Natural killer cell (primary cell): ENCODE measurements around the gene TPPP2. TPM values are rescaled to one million over a fixed set of nuclear protein-coding genes. Genes with fewer than 3 reads are reported as not detected.
A peak's percentile ranks its signal among the peaks of the same experiment; 100 is the strongest.
"Not testable (repeated sequence)": the region's sequence is repeated elsewhere in the genome, so short reads cannot be mapped to it uniquely, and the experiment has no call there.

Source experiments
- ATAC-seq, 3 donors: fragments of 150-1000 bp in 2 of 3; fragments of 200-7000 bp in 1 of 3; cut with Tn5 transposase; 1 replicate in 1 of 3; 2 replicates in 2 of 3; pipeline ENCODE4 v1.10.0; 2021; ENCODE audit warnings: mild to moderate bottlenecking in 2 of 3, moderate library complexity in 2 of 3
- DNase-seq, 2 donors: peaks; one replicate each; pipeline versions ENCODE4 v3.0.0 to v3.0.0-alpha.2; 2013 to 2021; ENCODE audit warnings: mixed read lengths in 1 of 2
- H3K27ac ChIP-seq: one replicate; pipeline ENCODE4 v1.5.1; 2013; ENCODE audit warnings: mild to moderate bottlenecking, low read length
- H3K27me3 ChIP-seq: one replicate; pipeline ENCODE4 v1.6.1; 2013; ENCODE audit warnings: low read length; ENCODE audit not compliant: control insufficient read depth, insufficient read depth
- H3K36me3 ChIP-seq: one replicate; pipeline ENCODE4 v1.6.1; 2013; ENCODE audit warnings: low read length; ENCODE audit not compliant: control insufficient read depth, insufficient read depth
- H3K4me1 ChIP-seq: one replicate; pipeline ENCODE4 v1.6.1; 2013; ENCODE audit warnings: low read length; ENCODE audit not compliant: control insufficient read depth, insufficient read depth
- H3K4me3 ChIP-seq: one replicate; pipeline ENCODE4 v1.5.1; 2013; ENCODE audit warnings: low read length
- H3K9me3 ChIP-seq: one replicate; pipeline ENCODE4 v1.6.1; 2013; ENCODE audit warnings: low read length; ENCODE audit not compliant: control insufficient read depth, insufficient read depth
- H3K27ac Mint-ChIP-seq, 2 donors: one replicate each; pipeline ENCODE4 v1.8.0; 2022; ENCODE audit warnings: mild to moderate bottlenecking in 2 of 2, mixed read lengths in 2 of 2, moderate library complexity in 1 of 2
- H3K27me3 Mint-ChIP-seq, 2 donors: one replicate each; pipeline ENCODE4 v1.8.0; 2022; ENCODE audit warnings: low read depth in 2 of 2, mixed read lengths in 2 of 2
- H3K36me3 Mint-ChIP-seq: one replicate; pipeline ENCODE4 v1.8.0; 2022; ENCODE audit warnings: mixed read lengths
- H3K4me1 Mint-ChIP-seq, 2 donors: one replicate each; pipeline ENCODE4 v1.8.0; 2022; ENCODE audit warnings: mixed read lengths in 2 of 2
- H3K4me3 Mint-ChIP-seq: one replicate; pipeline ENCODE4 v1.8.0; 2022; ENCODE audit warnings: mild to moderate bottlenecking, moderate library complexity, mixed read lengths
- H3K9me3 Mint-ChIP-seq, 2 donors: one replicate each; pipeline ENCODE4 v1.8.0; 2022; ENCODE audit warnings: mixed read lengths in 2 of 2
- CTCF ChIP-seq: fragments of 200-600 bp; IDR thresholded peaks from one replicate; pipeline ENCODE4 v1.8.0; 2022; ENCODE audit warnings: antibody characterized with exemption
- WGBS: methylation state at CpG from one replicate; pipeline ENCODE4 v1.1.7; 2013; ENCODE audit warnings: missing lambda C conversion rate; ENCODE audit not compliant: insufficient coverage; 5-methylcytosine and 5-hydroxymethylcytosine counted together
- intact Hi-C: fragments of 100-400 bp; cut with micrococcal nuclease; formaldehyde crosslinking; loops from one replicate; pipeline ENCODE4 v1.14.2; 2022
- total RNA-seq, 4 donors: library from RNA; stranded (reverse); fragments of 120-200 nt in 1 of 4; gene quantifications; one replicate each; pipeline versions ENCODE4 v1.2.3 to v1.2.4, GENCODE V29; 2013 to 2022

Gene TPPP2
- total RNA-seq, 3 donors from 2014 or later (not counting 1 experiment from before 2014, with no cell fraction given), result not detected

DNA sequence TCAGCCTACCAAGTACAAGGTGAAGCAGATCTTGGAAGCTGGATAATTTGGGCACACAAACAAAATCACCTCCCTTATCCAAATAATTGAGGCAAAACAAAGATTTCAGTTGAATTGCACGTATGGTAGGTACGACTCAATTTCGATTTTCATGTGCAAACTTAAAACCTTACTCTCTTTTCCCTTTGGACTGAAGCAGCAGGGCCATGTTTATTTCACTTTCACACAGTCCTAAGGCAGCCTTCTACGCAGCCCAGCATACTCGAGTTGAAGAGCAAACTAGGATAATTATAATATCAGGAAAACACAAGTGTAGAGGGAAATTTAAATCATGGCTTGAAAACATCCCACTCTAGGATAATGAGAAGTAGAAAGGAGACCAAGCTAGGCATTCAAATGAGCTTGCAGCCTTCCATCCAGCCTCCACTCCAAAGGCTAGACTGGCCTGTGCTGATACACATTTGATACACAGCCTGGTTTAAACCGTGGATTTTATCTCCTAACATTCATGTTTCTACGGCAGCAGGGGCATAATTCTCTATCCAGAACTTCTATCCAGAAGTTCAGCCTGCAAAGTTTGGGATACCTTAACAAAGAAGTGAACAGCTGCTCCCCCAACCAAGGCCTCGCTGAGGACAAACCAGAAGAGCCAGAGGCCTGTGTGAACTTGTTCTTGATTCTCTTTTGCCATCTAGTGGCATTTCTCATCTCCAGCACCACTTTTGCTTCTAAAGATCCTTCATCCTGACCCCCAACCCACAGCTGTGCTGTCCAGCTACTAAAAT is 9.8 kb downstream of the TPPP2 start:
- H3K36me3 ChIP-seq, result no peaks in the 10 kb centered on the region
- Mint-ChIP-seq H3K36me3 (no peaks in the 10 kb centered on the region), H3K27me3 (peaks cover 34 to 36% of the 10 kb centered on the region in 2 donors), H3K4me3 (no peak overlapping the region), H3K9me3 (no peaks in the 10 kb centered on the region), H3K4me1 (no peaks in the 10 kb centered on the region), H3K27ac (no peak overlapping the region)
- whole genome bisulfite sequencing, result 71% methylated on average over 8 of the region's 8 CpGs
- no peaks in the 10 kb centered on the region for H3K4me1 ChIP-seq
- ATAC-seq (peak in 2 of 3 donors; percentile 47 to 57), DNase-seq (peak in 1 of 2 donors; percentile 71)
- no peak overlapping the region for H3K4me3 ChIP-seq
- no peak for TF ChIP-seq CTCF
- no peaks in the 10 kb centered on the region for H3K9me3 ChIP-seq
- intact Hi-C loops, result loop anchor here (1.0 kb wide), 1 partner anchor 25 kb away; no protein-coding TSS in a partner anchor
- H3K27ac ChIP-seq, result no peak overlapping the region
- H3K27me3 ChIP-seq, result peaks cover 3% of the 10 kb centered on the region

DNA sequence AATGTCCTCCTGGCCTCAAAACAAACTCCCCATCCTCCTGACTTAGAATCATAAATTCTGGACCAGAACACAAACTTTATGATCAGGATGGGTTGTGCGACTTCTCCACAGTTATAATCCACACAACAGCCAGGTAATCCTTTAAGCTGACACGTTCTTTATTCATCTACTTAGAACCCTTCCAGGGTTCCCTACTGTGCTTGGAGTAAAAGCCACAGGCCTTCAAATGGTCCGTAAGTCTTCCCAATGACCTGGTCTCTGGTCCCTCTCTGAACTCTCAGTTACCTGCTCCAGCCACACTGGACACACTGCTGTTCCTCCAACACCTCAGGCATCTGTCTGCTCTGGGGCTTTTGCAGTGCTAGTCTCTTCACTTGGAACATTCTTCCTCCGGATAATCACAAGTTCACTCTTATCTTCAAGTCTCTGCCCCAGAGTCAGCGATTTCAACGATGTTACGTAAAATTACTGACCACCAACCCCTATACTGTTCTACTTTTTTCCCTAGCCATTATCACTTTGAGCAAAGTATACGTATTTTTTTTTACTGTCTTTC is 10.4 kb downstream of the TPPP2 start:
- intact Hi-C loops, result loop anchor here (1.0 kb wide), 1 partner anchor 26 kb away; no protein-coding TSS in a partner anchor
- 83% methylated on average over 8 of the region's 8 CpGs for WGBS
- no peak overlapping the region for H3K4me3 Mint-ChIP-seq
- TF ChIP-seq CTCF, result no peak
- Histone ChIP-seq H3K9me3 (no peaks in the 10 kb centered on the region), H3K4me3 (no peak overlapping the region), H3K27me3 (peaks cover 3% of the 10 kb centered on the region), H3K4me1 (no peaks in the 10 kb centered on the region), H3K27ac (no peak overlapping the region), H3K36me3 (no peaks in the 10 kb centered on the region)
- H3K9me3 Mint-ChIP-seq, result no peaks in the 10 kb centered on the region
- DNase-seq, result no peak
- no peaks in the 10 kb centered on the region for H3K36me3 Mint-ChIP-seq
- H3K4me1 Mint-ChIP-seq, result no peaks in the 10 kb centered on the region
- H3K27ac Mint-ChIP-seq, result no peak overlapping the region
- no peak for ATAC-seq
- H3K27me3 Mint-ChIP-seq, result peaks cover 39 to 41% of the 10 kb centered on the region in 2 donors

- 82% methylated on average over 3 of the region's 3 CpGs for WGBS
- H3K27me3 Mint-ChIP-seq, result peaks cover 39 to 45% of the 10 kb centered on the region in 2 donors
- H3K36me3 Mint-ChIP-seq, result not testable (repeated sequence)
These were observed 10.9 kb downstream of the TPPP2 start for GRCh38 chr14:21040941-21041340.

DNA sequence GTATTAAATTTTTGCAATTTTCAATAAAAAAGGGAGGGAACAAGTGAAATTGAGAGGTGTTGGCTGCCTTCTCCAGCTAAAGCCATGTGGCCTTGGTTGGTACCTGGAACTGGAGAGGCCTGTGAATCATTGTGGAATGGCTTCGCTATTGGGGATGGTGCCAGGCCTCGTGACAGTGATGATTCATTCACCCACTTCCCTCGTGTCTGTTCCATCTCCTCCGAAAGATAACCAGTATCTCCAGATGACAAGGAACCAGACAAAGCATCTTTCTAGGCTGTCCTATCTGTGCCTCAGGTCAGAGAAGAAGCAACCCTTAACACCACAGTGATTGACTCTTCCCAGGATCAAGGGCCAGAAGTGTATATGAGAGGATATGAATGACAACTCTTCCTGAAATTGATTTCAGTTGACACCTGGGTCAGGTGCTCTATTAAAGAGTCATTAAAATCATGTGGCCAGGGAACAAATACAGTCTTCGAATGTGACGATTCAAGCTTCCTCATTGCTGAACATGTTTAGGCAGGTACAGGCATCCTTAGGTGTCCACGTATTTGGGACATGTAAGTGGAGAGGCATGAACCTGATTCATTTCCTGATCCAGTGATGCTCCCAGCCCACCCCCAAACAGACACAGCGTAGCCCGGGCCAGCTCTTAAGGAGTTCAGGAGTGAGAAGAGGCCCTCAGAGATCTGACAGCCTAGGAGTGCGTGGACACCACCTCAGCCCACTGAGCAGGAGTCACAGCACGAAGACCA is 11.8 kb downstream of the TPPP2 start, which contains the start of gene RNASE7:
Gene RNASE7, plus strand, starts transcription at position 687 of the 758 bp plus-strand sequence. CDS start 631 bp downstream, outside the sequence.
- Histone ChIP-seq H3K27ac (no peak within 1 kb of the TSS), H3K4me3 (no peak within 1 kb of the TSS), H3K36me3 (no peaks in the 10 kb centered on the region), H3K27me3 (peaks cover 3% of the 10 kb centered on the region), H3K9me3 (no peaks in the 10 kb centered on the region), H3K4me1 (no peaks in the 10 kb centered on the region)
- intact Hi-C loops, result no loop called here
- DNase-seq (no peak), ATAC-seq (no peak)
- H3K9me3 Mint-ChIP-seq, result no peaks in the 10 kb centered on the region
- WGBS, result 75% methylated on average over 11 of the region's 11 CpGs
- H3K27me3 Mint-ChIP-seq, result peaks cover 38 to 45% of the 10 kb centered on the region in 2 donors
- TF ChIP-seq CTCF, result no peak
- no peaks in the 10 kb centered on the region for H3K36me3 Mint-ChIP-seq
- no peak within 1 kb of the TSS for H3K4me3 Mint-ChIP-seq
- no peak within 1 kb of the TSS for H3K27ac Mint-ChIP-seq
- H3K4me1 Mint-ChIP-seq, result no peaks in the 10 kb centered on the region

More at GRCh38 chr14:21040941-21041340, 10.9 kb downstream of the TPPP2 start:
- not testable (repeated sequence) for DNase-seq, H3K9me3 ChIP-seq, H3K9me3 Mint-ChIP-seq, H3K27me3 ChIP-seq, H3K4me1 ChIP-seq, H3K27ac Mint-ChIP-seq, ATAC-seq, H3K27ac ChIP-seq, H3K4me1 Mint-ChIP-seq, H3K4me3 ChIP-seq, H3K36me3 ChIP-seq, H3K4me3 Mint-ChIP-seq
- intact Hi-C loops, result loop anchor here (1.0 kb wide), 1 partner anchor 27 kb away; no protein-coding TSS in a partner anchor
